Nephron (organoid): Measurements from ENCODE around the gene ARHGAP30.

Source experiments
- H3K27ac Mint-ChIP-seq, 3 experiments: 2 replicates each; pipeline ENCODE4 v1.8.0; 2020; ENCODE audit warnings: mixed read lengths in 3 of 3, mild to moderate bottlenecking in 2 of 3, moderate library complexity in 1 of 3
- H3K27me3 Mint-ChIP-seq: 2 replicates; pipeline ENCODE4 v1.8.0; 2021; ENCODE audit warnings: low read depth, mild to moderate bottlenecking, moderate library complexity, mixed read lengths
- H3K36me3 Mint-ChIP-seq: 2 replicates; pipeline ENCODE4 v1.8.0; 2020; ENCODE audit warnings: low read depth, mixed read lengths
- H3K4me1 Mint-ChIP-seq: 2 replicates; pipeline ENCODE4 v1.8.0; 2020; ENCODE audit warnings: mixed read lengths
- H3K4me3 Mint-ChIP-seq, 3 experiments: 2 replicates each; pipeline ENCODE4 v1.8.0; 2020; ENCODE audit warnings: mild to moderate bottlenecking in 3 of 3, mixed read lengths in 3 of 3, moderate library complexity in 2 of 3
- H3K9me3 Mint-ChIP-seq: 2 replicates; pipeline ENCODE4 v1.8.0; 2020; ENCODE audit warnings: mixed read lengths
- CTCF ChIP-seq, 3 experiments: fragments of 200-600 bp; sonication (generic); IDR thresholded peaks; one replicate each; pipeline ENCODE4 v1.5.0; 2021; ENCODE audit warnings: antibody characterized with exemption in 3 of 3; ENCODE audit not compliant: unreplicated experiment in 3 of 3

Gene ARHGAP30

GRCh38 chr1:161000736-161001480 lies 68.8 kb downstream of the ARHGAP30 start:
- TF ChIP-seq CTCF (IDR thresholded peaks at IDR 0.05; ENCODE audit: unreplicated experiment in 3 of 3), result no peak
- H3K4me3 Mint-ChIP-seq, result no peak overlapping the region
- H3K4me1 Mint-ChIP-seq, result peaks cover 5% of the 10 kb centered on the region
- H3K36me3 Mint-ChIP-seq, result peaks cover 4% of the 10 kb centered on the region
- H3K9me3 Mint-ChIP-seq, result no peaks in the 10 kb centered on the region
- H3K27me3 Mint-ChIP-seq, result no peaks in the 10 kb centered on the region
- peak overlapping the region in 1 of 3 experiments; percentile 3 for H3K27ac Mint-ChIP-seq

GRCh38 chr1:160999376-160999775 lies 70.3 kb downstream of the ARHGAP30 start:
- Mint-ChIP-seq H3K9me3 (no peaks in the 10 kb centered on the region), H3K27ac (no peak overlapping the region), H3K36me3 (peaks cover 4% of the 10 kb centered on the region), H3K27me3 (no peaks in the 10 kb centered on the region), H3K4me1 (peaks cover 5% of the 10 kb centered on the region), H3K4me3 (no peak overlapping the region)
- TF ChIP-seq CTCF (IDR thresholded peaks at IDR 0.05; ENCODE audit: unreplicated experiment in 3 of 3), result no peak

GRCh38 chr1:160997323-160998038 lies 72.2 kb downstream of the ARHGAP30 start:
- peaks cover 4% of the 10 kb centered on the region for H3K36me3 Mint-ChIP-seq
- H3K4me1 Mint-ChIP-seq, result peaks cover 5% of the 10 kb centered on the region
- H3K27ac Mint-ChIP-seq, result peak overlapping the region; percentile 14 to 46 (median 18)
- no peaks in the 10 kb centered on the region for H3K27me3 Mint-ChIP-seq
- H3K9me3 Mint-ChIP-seq, result no peaks in the 10 kb centered on the region
- peak; percentile 42 to 52 (median 44) for TF ChIP-seq CTCF (IDR thresholded peaks at IDR 0.05; ENCODE audit: unreplicated experiment in 3 of 3)
- no peak overlapping the region for H3K4me3 Mint-ChIP-seq
